ENCODE measurements around the gene BAIAP2L2.
A peak's percentile ranks its signal among the peaks of the same experiment; 100 is the strongest.

The BAIAP2L2 gene

GRCh38 chr22:38051261-38051660 lies 59.2 kb downstream of the BAIAP2L2 start:
- no peak overlapping the region for H4K8ac ChIP-seq (ENCODE audit: low read length)
- H2BK120ac ChIP-seq (ENCODE audit: low read depth, low read length): no peak overlapping the region
- peaks cover 2 to 32% of the 10 kb centered on the region in 2 experiments for H3K27me3 ChIP-seq (ENCODE audit: control insufficient read depth in 1 of 2, insufficient read depth in 1 of 2, low read length in 2 of 2)
- no peak overlapping the region for H2BK12ac ChIP-seq (ENCODE audit: low read length in 2 of 2)
- DNase-seq: no peak
- WGBS: 68% methylated on average over 8 of the region's 8 CpGs
- H3K79me1 ChIP-seq (replicated peaks; ENCODE audit: low read length, poor library complexity, severe bottlenecking): no peaks in the 10 kb centered on the region
- no peaks in the 10 kb centered on the region for H3K36me3 ChIP-seq (ENCODE audit: control insufficient read depth in 1 of 2, insufficient read depth in 2 of 2, low read depth in 1 of 2, low read length in 2 of 2)
- no peak overlapping the region for H4K91ac ChIP-seq (ENCODE audit: low read length)
- no peak overlapping the region for H3K23ac ChIP-seq (ENCODE audit: low read length in 2 of 2)
- no peak overlapping the region for H2AK5ac ChIP-seq (ENCODE audit: low read length, severe bottlenecking)
- no peaks in the 10 kb centered on the region for H3K9me3 ChIP-seq (ENCODE audit: control insufficient read depth, low read length)
- H3K4me2 ChIP-seq (ENCODE audit: low read length, poor library complexity, severe bottlenecking): no peak overlapping the region
- no peak overlapping the region for H3K4ac ChIP-seq (ENCODE audit: low read depth in 1 of 2, low read length in 2 of 2)
- no peak overlapping the region for H2AFZ ChIP-seq (ENCODE audit: low read depth, low read length)
- no peak overlapping the region for H3K4me3 ChIP-seq (ENCODE audit: insufficient read depth in 1 of 2, low read depth in 1 of 2, low read length in 2 of 2)
- H3K9ac ChIP-seq (ENCODE audit: low read length): no peak overlapping the region
- no peak overlapping the region for H2BK5ac ChIP-seq (ENCODE audit: low read depth, low read length, poor library complexity, severe bottlenecking)
- H2BK15ac ChIP-seq (ENCODE audit: low read depth, poor library complexity, severe bottlenecking): no peak overlapping the region
- peaks cover 2% of the 10 kb centered on the region for H3K4me1 ChIP-seq (ENCODE audit: control insufficient read depth, insufficient read depth, low read depth, low read length)
- no peak overlapping the region for H3K14ac ChIP-seq (ENCODE audit: low read length in 2 of 2)
- no peak overlapping the region for H3K27ac ChIP-seq (ENCODE audit: low read length, poor library complexity, severe bottlenecking)
- H3K18ac ChIP-seq (ENCODE audit: low read depth in 1 of 2, low read length in 2 of 2): no peak overlapping the region

GRCh38 chr22:38050720-38051119 lies 59.8 kb downstream of the BAIAP2L2 start:
- Histone ChIP-seq H3K4me3 (ENCODE audit: insufficient read depth in 1 of 2, low read depth in 1 of 2, low read length in 2 of 2) (no peak overlapping the region), H4K91ac (ENCODE audit: low read length) (no peak overlapping the region), H3K9me3 (ENCODE audit: control insufficient read depth, low read length) (no peaks in the 10 kb centered on the region), H3K14ac (ENCODE audit: low read length in 2 of 2) (no peak overlapping the region), H4K8ac (ENCODE audit: low read length) (no peak overlapping the region), H3K27me3 (ENCODE audit: control insufficient read depth in 1 of 2, insufficient read depth in 1 of 2, low read length in 2 of 2) (peaks cover 4 to 32% of the 10 kb centered on the region in 2 experiments), H3K36me3 (ENCODE audit: control insufficient read depth in 1 of 2, insufficient read depth in 2 of 2, low read depth in 1 of 2, low read length in 2 of 2) (no peaks in the 10 kb centered on the region), H3K4me1 (ENCODE audit: control insufficient read depth, insufficient read depth, low read depth, low read length) (peaks cover 2% of the 10 kb centered on the region), H3K79me1 (replicated peaks; ENCODE audit: low read length, poor library complexity, severe bottlenecking) (no peaks in the 10 kb centered on the region), H2BK12ac (ENCODE audit: low read length in 2 of 2) (no peak overlapping the region), H2AK5ac (ENCODE audit: low read length, severe bottlenecking) (no peak overlapping the region), H3K4ac (ENCODE audit: low read depth in 1 of 2, low read length in 2 of 2) (no peak overlapping the region), H2AFZ (ENCODE audit: low read depth, low read length) (no peak overlapping the region), H3K9ac (ENCODE audit: low read length) (no peak overlapping the region), H2BK15ac (ENCODE audit: low read depth, poor library complexity, severe bottlenecking) (no peak overlapping the region), H3K18ac (ENCODE audit: low read depth in 1 of 2, low read length in 2 of 2) (no peak overlapping the region), H3K27ac (ENCODE audit: low read length, poor library complexity, severe bottlenecking) (no peak overlapping the region), H3K4me2 (ENCODE audit: low read length, poor library complexity, severe bottlenecking) (no peak overlapping the region), H2BK5ac (ENCODE audit: low read depth, low read length, poor library complexity, severe bottlenecking) (no peak overlapping the region), H3K23ac (ENCODE audit: low read length in 2 of 2) (no peak overlapping the region), H2BK120ac (ENCODE audit: low read depth, low read length) (no peak overlapping the region)
- DNase-seq: no peak
- WGBS: 89% methylated on average over 7 of the region's 7 CpGs

GRCh38 chr22:38049812-38050619 lies 60.5 kb downstream of the BAIAP2L2 start:
- Histone ChIP-seq H2BK12ac (ENCODE audit: low read length in 2 of 2) (no peak overlapping the region), H3K4ac (ENCODE audit: low read depth in 1 of 2, low read length in 2 of 2) (no peak overlapping the region), H3K36me3 (ENCODE audit: control insufficient read depth in 1 of 2, insufficient read depth in 2 of 2, low read depth in 1 of 2, low read length in 2 of 2) (no peaks in the 10 kb centered on the region), H3K79me1 (replicated peaks; ENCODE audit: low read length, poor library complexity, severe bottlenecking) (no peaks in the 10 kb centered on the region), H3K14ac (ENCODE audit: low read length in 2 of 2) (no peak overlapping the region), H2AK5ac (ENCODE audit: low read length, severe bottlenecking) (no peak overlapping the region), H3K9ac (ENCODE audit: low read length) (no peak overlapping the region), H3K27ac (ENCODE audit: low read length, poor library complexity, severe bottlenecking) (no peak overlapping the region), H3K9me3 (ENCODE audit: control insufficient read depth, low read length) (no peaks in the 10 kb centered on the region), H2AFZ (ENCODE audit: low read depth, low read length) (no peak overlapping the region), H3K23ac (ENCODE audit: low read length in 2 of 2) (no peak overlapping the region), H3K4me2 (ENCODE audit: low read length, poor library complexity, severe bottlenecking) (no peak overlapping the region), H4K8ac (ENCODE audit: low read length) (no peak overlapping the region), H3K27me3 (ENCODE audit: control insufficient read depth in 1 of 2, insufficient read depth in 1 of 2, low read length in 2 of 2) (peaks cover 4 to 31% of the 10 kb centered on the region in 2 experiments), H2BK5ac (ENCODE audit: low read depth, low read length, poor library complexity, severe bottlenecking) (no peak overlapping the region), H4K91ac (ENCODE audit: low read length) (no peak overlapping the region), H2BK120ac (ENCODE audit: low read depth, low read length) (no peak overlapping the region), H3K4me1 (ENCODE audit: control insufficient read depth, insufficient read depth, low read depth, low read length) (peaks cover 2% of the 10 kb centered on the region), H3K4me3 (ENCODE audit: insufficient read depth in 1 of 2, low read depth in 1 of 2, low read length in 2 of 2) (no peak overlapping the region), H3K18ac (ENCODE audit: low read depth in 1 of 2, low read length in 2 of 2) (no peak overlapping the region), H2BK15ac (ENCODE audit: low read depth, poor library complexity, severe bottlenecking) (no peak overlapping the region)
- no peak for DNase-seq
- 88% methylated on average over 16 of the region's 20 CpGs for WGBS

- H3K18ac ChIP-seq (ENCODE audit: low read depth in 1 of 2, low read length in 2 of 2): no peak overlapping the region
- no peak overlapping the region for H4K8ac ChIP-seq (ENCODE audit: low read length)
- 88% methylated on average over 10 of the region's 14 CpGs for WGBS
- no peak overlapping the region for H3K4ac ChIP-seq (ENCODE audit: low read depth in 1 of 2, low read length in 2 of 2)
- no peak overlapping the region for H2AFZ ChIP-seq (ENCODE audit: low read depth, low read length)
- peaks cover under 1% of the 10 kb centered on the region for H3K4me1 ChIP-seq (ENCODE audit: control insufficient read depth, insufficient read depth, low read depth, low read length)
- H3K36me3 ChIP-seq (ENCODE audit: control insufficient read depth in 1 of 2, insufficient read depth in 2 of 2, low read depth in 1 of 2, low read length in 2 of 2): no peaks in the 10 kb centered on the region
- no peak for DNase-seq
- no peak overlapping the region for H3K9ac ChIP-seq (ENCODE audit: low read length)
- H3K27me3 ChIP-seq (ENCODE audit: control insufficient read depth in 1 of 2, insufficient read depth in 1 of 2, low read length in 2 of 2): peaks cover 4 to 19% of the 10 kb centered on the region in 2 experiments
- no peak overlapping the region for H2BK120ac ChIP-seq (ENCODE audit: low read depth, low read length)
- peak overlapping the region; percentile 52 for H4K91ac ChIP-seq (ENCODE audit: low read length)
- no peak overlapping the region for H2AK5ac ChIP-seq (ENCODE audit: low read length, severe bottlenecking)
- no peaks in the 10 kb centered on the region for H3K79me1 ChIP-seq (replicated peaks; ENCODE audit: low read length, poor library complexity, severe bottlenecking)
- no peak overlapping the region for H2BK5ac ChIP-seq (ENCODE audit: low read depth, low read length, poor library complexity, severe bottlenecking)
- H3K14ac ChIP-seq (ENCODE audit: low read length in 2 of 2): no peak overlapping the region
- H3K4me3 ChIP-seq (ENCODE audit: insufficient read depth in 1 of 2, low read depth in 1 of 2, low read length in 2 of 2): no peak overlapping the region
- H2BK15ac ChIP-seq (ENCODE audit: low read depth, poor library complexity, severe bottlenecking): no peak overlapping the region
- H3K4me2 ChIP-seq (ENCODE audit: low read length, poor library complexity, severe bottlenecking): no peak overlapping the region
- H3K27ac ChIP-seq (ENCODE audit: low read length, poor library complexity, severe bottlenecking): no peak overlapping the region
- H2BK12ac ChIP-seq (ENCODE audit: low read length in 2 of 2): no peak overlapping the region
- H3K9me3 ChIP-seq (ENCODE audit: control insufficient read depth, low read length): no peaks in the 10 kb centered on the region
- H3K23ac ChIP-seq (ENCODE audit: low read length in 2 of 2): no peak overlapping the region
These were observed 64.3 kb downstream of the BAIAP2L2 start for GRCh38 chr22:38046070-38046748.
